HG03457 (cell line): ENCODE results near the gene DCAF6.
"Not testable (repeated sequence)": the region's sequence is repeated elsewhere in the genome, so short reads cannot be mapped to it uniquely, and the experiment has no call there.

Experiments
- ATAC-seq: cut with Tn5 transposase; IDR thresholded peaks from one replicate; pipeline ENCODE4 v1.9.1; 2021; ENCODE audit warnings: moderate number of reproducible peaks; ENCODE audit not compliant: unreplicated experiment

Gene DCAF6

DNA sequence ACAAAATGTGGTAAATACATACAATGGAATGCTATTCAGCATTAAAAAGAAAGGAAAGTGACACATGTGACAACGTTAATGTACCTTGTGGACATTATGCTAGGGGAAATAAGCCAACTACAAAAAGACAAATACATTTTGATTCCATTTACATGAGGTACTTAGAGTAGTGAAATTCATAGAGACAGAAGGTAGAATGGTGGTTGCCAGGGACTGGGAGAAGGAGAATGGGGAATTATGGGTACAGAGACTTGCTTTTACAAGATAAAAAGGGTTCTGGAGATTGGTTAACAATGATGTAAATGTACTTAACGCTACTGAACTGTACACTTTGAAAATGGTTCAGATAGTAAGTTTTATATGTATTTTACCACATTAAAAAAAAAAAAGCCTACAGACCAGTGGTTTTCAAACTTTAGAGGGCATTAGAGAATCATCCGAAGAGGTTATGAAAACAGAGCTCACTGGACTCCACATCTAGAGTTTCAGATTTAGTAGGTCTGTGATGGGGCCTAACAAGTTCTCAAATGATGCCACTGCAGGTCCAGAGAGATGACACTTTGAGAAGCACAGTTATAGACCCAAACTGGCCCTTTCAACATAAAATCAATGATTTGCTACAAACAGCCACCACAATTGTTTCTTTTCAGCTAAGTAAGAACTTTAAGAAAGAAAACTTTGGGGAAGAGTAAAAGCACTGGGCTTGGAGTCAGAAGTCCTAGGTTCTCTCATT is 13.0 kb upstream of the DCAF6 start:
- no peak for ATAC-seq

DNA sequence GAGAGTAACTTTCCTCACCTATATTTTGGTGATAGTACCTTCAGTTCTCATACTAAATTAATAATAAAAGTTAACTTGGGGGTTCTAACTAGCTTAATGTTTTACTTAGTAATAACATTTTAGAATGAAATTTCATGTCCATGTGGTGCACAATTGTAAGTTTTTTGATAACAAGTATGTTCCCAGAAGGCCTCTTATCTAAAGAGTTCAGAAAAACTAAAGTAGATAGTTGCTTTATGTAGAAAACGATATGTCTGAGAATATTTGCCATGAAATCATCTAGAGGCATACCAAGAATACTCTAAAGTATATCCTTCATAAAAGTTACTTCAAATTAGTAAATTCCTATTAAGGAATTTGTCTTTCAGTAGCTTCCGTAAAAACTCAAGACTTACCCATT is 12.4 kb upstream of the DCAF6 start:
- no peak for ATAC-seq

DNA sequence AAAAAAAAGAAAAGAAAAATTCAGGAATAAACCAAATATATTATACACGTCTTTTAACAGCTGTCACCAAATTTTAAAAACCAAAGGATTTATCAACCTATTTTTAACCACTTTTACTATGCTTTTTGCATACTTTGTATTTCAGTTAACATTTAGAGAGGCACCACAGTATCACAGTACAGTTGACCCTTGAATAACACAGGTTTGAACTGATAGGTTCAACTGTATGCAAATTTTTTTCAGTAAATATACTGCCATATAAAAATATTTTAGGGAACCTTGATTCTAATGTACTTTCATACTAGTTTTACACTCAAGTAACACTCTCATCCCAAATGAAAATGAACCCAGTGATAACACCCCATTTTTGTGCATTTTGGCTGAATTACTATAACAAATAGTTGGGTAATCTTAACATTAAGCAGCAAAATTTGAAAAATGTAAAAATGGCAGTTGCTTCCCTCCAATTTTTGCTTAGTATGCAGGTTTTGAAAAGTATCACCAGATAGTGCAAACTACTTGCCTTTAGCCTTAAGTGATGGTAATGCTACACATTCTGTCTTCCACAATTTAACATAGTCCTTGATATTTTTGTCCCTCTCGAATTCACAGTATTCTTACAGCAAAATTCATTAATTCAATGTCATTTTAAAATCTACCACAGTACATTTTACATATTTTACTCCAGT is 11.8 kb upstream of the DCAF6 start:
- no peak for ATAC-seq

DNA sequence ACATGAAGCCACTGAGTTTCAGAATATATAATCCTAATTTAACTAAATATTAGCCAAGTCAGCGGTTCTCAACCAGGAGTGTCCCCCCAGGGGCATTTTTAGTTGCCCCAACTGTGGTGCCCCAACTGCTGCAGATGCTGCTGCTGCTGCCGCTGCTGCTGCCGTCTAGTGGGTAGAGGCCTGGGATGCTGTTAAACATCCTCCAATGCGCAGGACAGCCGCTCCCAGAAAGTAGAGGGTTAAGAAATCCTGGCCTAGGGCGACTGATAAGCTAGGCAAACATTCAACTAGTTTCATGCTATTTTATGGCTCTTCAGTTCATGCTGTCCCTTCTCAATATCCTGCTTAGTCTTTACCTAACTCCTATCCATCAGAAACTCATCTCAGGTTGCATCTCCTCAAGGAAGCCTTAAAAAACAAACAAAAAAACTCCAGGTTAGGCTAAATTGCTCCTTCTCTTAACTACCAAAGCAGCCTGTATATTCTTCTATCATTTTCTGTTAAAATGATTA is 9.9 kb upstream of the DCAF6 start:
- ATAC-seq = no peak

DNA sequence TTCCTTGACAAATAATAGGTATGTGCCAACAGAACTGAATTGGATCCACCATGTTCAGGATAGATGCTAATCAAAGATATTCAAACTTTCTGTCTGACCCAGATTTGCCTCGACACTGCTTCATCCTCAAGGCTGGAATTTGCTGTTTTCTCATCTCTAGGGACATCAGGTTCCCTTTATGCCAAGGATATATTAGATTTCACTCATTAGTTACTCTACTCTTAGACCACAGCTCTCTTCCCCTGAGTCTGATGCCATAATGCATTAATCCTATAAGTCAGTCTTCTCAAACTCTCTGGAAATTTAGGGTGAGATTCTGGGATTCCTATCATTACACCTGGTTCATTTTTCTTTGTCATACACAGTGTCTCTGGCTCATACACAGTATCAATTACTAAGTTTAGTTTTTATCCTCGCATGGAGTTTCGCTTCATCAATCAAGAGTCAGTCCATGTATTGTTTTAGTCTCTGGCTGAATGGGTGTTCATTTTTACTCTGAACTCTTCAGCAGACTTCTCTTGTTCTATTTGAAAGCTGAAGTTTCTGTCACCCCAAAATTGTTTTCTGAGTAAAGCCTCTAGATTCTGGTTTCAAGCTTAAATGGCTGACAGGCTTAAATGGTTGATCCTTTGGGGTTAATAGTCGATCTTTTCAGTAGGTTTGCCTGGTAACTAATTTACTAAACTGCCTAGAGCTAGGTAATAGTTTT is 9.3 kb upstream of the DCAF6 start:
- no peak for ATAC-seq

DNA sequence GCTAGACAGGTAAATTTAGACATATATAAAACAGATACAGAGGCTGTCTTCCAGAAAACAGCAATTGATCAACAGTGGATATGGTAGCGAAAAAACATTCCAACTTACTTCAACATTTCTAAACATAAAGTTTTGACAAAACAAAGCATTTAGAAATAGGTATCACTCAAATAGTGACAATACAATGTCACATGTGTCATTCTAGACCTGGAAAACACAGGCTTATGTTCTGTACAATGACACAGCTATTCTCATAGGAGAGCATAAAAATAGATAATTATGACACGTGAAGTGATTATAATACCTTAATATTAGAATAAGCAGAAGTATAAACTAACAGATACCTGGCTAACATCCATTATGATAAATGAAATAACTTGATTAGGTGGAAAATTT is 8.0 kb upstream of the DCAF6 start:
- no peak for ATAC-seq

DNA sequence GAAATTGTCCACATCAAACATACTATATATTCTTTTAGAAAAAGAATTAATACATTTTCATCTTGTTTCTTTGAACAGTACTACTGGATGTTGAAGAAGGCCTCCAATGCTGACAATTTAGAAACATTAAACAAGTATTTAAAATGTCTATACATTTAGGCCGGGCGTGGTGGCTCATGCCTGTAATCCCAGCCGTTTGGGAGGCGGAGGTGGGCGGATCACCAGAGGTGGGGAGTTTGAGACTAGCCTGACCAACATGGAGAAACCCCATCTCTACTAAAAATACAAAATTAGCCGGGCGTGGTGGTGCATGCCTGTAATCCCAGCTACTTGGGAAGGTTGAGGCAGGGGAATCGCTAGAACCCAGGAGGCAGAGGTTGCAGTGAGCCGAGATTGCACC is 7.6 kb upstream of the DCAF6 start:
- not testable (repeated sequence) for ATAC-seq

DNA sequence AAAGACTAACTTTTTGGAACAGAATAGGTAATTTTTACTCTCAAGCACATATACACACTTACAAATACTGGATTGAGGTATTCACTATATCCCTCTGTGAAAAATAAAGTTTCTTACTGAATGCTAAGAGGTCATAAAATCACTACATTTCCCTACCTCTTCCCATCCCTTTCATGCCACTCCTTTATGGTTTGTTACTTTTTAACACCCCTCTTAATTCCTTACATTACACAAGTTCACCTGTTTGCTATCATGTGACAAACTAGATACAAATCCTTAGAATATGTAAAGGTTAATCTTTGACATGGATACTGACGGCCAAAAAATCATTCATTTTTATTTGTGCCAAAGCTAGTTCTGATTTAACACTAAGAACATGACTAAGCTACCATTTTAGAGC is 6.8 kb upstream of the DCAF6 start:
- no peak for ATAC-seq

DNA sequence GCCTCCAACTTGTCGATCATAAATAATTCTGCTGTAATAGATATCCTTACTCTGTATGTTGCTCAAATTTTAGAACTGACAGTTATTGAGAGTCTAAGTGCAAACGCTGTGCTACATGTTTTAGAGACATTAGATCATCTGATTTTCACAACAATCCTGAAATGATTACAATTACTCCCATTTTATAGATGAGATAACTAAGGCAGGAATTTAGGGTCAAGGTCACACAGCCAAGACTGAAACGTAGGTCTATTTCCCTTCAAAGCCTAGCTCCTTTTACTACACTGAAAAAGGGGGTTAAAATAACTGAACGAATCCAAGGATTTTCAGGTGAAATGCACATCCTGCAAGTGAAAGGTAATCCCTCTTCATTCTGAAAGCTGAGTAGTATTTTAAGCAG is 2.7 kb upstream of the DCAF6 start:
- no peak for ATAC-seq

DNA sequence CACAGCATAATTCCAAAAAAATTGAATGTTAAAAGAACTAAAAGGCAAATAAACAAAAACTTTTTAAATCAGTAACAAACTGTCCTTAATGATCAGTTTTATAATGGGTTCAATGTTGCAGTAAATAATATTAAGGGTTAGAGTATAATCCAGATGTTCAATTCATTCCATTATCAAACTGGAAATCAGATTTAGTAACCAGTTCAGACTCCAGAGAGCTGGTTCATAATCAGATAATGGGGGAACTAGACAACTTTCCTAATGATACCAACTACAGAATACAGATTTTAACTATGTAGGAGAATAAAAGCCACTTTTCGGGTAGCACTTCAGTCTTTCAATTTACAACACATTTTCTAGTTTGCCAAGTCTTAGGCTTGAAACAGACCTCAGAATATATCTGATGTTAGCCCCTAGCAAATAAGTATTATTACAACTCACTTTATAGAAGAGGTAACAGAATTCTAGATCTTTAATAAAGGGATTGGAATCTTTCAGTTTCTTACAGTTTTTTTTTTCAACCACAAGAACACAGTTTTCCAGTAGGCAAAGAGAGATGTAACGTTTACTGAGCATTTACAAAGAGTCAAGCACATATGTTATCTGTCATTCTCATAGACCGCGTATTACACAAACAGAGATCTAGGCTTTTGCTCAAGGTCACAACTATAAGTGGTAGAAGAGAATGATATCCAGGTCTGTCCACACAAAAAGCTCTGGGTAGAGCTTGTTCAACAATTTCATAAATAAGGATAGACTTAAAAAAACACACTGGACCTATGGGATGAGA is 1.9 kb upstream of the DCAF6 start:
- ATAC-seq = no peak

DNA sequence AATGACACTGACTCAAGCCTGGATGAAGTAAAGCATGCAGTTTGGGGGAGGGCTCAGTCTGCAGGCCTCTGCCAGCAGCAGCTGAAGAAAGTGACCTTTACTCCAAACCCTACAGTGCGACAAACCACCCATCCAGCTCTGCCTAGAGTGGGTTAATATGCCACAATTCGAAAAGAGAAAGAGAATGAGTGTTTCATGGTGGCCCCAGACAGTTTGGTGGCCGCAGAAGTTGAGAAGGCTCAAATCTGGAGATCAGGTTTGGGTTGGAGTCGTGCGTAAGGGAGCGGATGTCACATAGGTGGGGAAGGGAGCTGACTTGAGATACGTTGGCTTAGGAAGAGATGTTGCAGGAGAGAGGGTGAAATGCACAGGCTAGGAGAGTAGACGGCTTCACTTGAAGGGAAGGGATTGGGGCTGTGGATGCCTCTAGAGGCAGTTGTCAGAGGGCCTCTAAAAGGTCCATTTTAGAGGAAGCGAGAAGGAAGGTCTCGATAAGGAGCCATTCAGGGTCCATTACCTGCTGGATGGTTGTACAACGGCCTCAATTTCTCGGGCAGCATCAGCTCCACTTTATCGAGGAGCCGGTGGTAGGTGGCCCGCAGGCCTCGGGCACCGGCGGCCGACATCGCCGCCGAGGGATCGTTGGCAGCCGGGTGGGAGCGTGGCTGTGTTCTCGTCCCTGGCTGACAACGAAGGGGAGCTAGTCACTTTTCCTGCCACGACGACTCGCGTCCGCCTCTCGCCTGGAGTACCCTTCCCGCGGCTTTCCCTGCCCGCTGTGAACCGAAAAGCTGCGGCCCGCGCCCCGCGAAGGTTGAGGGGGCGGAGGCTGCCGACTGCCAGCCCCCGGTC is 1.0 kb upstream of the DCAF6 start:
- ATAC-seq = peak; percentile 8

DNA sequence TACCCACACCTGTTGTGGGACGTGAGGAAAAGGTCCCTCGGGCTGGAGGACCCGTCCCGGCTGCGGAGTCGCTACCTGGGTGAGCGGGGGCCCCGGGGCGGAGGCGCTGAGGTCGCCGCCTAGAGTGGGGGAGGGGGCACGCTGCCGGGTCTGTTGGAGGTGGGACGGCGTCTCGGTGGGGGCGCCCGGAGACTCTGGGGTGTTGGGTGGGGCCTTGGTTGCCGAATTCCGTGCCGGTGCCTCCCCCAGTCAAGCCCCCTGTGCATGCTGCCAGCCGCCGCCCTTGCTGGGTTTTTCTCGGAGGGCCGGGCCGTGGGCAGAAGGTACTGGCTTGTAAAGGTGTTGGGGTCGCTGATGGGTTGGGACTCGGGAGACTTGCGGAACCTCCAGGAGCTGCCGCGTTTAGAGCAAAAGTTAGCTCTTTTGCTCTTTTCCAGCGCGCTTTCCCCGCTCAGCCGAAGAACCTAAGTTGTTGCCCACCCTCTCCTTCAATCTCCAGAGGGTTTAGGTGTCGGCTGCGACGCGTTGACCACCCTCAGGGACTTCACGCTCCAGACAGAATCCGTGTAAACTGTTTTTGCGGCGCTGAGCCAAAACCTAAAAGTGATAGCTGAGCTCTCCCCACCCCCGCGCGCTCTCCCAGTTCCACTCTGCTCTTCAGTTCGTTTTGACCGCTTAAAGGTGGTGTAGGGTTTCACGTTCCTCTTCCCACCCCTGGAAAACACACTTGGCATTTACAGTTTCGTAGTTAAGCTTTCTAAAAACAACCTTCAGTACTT is 636 bp downstream of the DCAF6 start, which contains the start of gene MPC2:
Gene MPC2 (minus strand): TSS at position 143 of the 779 bp plus-strand sequence. CDS start 1,231 bp downstream, outside the sequence.
- peak; percentile 5 for ATAC-seq

DNA sequence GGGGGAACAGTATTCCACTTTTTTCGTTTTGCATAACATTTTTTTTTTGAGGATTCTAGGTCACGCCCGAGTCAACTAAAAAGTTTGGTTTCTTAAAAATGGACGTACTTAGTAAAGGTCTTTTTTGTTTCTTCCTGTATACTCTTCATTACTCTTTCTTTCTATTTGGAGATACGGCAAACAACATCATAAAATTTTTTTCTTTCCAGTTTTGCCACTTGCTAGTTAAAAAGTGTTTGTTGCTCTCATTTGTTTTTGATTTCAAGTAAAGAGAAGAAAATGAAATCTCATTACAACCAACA is 1.2 kb downstream of the DCAF6 start:
- ATAC-seq = no peak

DNA sequence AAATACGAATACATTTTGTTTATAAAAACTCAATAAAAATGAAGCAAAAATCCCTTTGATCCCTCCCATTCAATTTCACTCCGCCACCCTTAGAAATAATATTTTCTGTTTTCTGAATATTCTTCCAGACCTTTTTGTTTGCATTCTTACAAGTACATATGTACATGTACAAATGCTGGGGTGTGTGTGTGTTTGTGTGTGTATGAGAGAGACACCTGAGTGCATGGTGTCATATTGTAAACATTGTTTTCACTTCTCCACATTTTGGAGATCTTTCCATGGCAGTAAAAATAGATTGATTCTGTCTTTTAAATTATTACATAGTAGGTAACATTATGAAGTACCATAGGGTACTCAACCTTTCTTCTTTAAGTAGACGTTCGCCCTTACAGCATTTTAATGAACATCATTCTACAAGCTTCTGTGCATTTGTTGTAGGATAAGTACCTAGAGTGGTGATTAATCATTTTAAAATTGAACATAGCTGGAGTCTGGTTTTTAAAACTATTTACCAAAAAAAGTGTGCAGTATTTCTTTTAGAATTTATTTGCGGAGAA is 1.7 kb downstream of the DCAF6 start:
- ATAC-seq = no peak

DNA sequence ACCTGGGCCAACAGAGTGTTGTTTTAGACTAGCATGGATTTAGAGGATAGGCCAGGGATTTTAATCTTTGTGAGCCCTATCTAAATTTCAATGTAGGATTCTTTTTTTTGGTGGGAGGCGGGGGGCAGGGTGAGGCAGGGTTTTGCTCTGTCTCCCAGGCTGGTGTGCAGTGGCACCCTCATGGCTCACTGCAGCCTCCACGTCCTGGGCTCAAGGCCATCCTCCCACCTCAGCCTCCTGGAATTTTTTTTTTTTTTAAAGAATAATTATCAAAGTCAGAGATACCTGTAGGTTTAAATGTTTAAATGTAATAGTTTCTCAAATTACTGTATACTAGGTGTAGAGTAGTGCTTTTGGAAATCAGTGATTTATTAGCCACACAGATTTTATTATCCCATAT is 3.8 kb downstream of the DCAF6 start:
- ATAC-seq = no peak

DNA sequence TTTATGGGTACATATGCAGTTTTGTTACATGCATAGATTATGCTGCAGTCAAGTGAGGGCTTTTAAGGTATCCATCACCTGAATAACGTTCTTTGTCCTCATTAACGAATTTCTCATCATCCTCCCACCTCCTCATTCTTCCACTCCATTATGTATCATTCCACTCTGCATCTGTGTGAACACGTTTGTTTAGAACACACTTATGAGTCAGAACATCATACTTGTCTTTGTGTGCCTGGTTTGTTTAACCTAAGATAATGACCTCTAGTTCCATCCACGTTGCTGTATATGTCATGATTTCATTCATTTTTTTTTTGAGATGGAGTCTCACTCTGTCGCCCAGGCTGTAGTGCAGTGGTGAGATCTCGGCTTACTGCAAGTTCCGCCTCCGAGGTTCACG is 7.1 kb downstream of the DCAF6 start:
- no peak for ATAC-seq

DNA sequence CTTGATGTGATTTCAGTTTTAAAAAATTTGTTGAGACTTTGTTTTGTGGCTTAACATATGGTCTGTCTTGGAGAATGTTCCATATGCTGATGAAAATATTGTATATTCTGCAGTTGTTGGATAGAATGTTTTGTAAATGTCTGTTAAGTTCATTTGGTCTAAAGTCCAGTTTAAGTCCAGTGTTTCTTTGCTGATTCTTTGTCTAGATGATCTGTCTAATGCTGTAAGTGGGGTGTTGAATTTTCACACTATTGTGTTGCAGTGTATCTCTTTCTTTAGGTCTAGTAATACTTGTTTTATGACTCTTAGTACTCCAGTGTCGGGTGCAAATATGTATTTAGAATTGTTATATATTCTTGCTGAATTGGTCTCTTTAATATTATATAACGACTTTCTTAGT is 11.2 kb downstream of the DCAF6 start:
- no peak for ATAC-seq

DNA sequence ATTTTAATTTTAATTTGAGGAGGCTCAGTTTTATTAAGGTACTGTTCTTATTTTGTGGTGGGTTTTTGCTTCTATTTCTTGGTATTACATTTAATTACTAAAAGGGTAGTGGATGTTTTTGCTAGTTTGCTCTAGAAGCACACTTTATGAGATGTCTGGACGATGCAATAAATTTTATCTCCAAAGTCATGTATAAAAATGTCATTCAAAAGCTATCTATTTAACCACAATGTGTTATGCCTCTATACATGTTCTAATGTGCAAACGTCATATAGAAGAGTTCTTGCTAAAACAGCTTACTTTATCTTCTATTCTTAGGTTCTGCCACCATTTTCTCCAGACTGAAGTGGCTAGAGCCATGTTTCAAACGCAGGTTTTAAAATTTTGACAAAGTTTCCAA is 13.3 kb downstream of the DCAF6 start:
- ATAC-seq = no peak

DNA sequence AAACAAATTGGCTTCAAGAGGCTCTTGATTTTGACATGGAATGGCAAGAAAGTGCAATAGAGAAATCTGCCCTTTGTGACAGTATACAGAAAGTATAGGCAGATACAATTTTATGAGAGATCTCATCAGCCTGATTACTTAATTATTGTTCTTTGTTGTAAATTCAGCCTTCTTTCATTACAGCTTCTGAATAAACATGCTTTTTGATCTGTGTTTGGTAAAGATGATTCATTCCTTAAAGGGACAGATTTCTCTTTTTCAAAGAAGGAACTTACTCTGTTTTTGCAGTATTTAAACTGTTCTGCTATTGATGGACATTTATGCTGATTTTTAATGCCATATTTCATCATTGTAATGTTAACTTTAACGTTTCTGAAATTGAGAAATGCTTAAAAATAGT is 14.1 kb downstream of the DCAF6 start:
- ATAC-seq = no peak
